K562 (cell line): ENCODE measurements around the gene ZGLP1. TPM values are rescaled to one million over a fixed set of nuclear protein-coding genes. Genes with fewer than 3 reads are reported as not detected.
A peak's percentile ranks its signal among the peaks of the same experiment; 100 is the strongest.

Source experiments
- ARNT ChIP-seq, 2 experiments: fragments of 450-650 bp; IDR thresholded peaks; 2 replicates each; pipeline ENCODE4 v1.6.1; 2016; ENCODE audit warnings: mild to moderate bottlenecking in 1 of 2
- BHLHE40 ChIP-seq: IDR thresholded peaks from 2 replicates; pipeline ENCODE4 v1.6.1; 2011; ENCODE audit warnings: low read length, improper control_type of control experiment
- CHD1 ChIP-seq: fragments of 200-600 bp; sonication (generic); IDR thresholded peaks from one replicate; pipeline ENCODE4 v1.6.1; 2012; ENCODE audit warnings: mild to moderate bottlenecking, moderate library complexity, low read length, inconsistent platforms
- ETV5 ChIP-seq: sonication (generic); formaldehyde crosslinking; IDR thresholded peaks from 2 replicates; pipeline ENCODE4 v1.4.0; 2020; ENCODE audit warnings: low read depth, mild to moderate bottlenecking, missing genetic modification reagents
- FOSL1 ChIP-seq: fragments of 200-800 bp; sonication (Bioruptor generic); conservative IDR thresholded peaks from 2 replicates; pipeline ENCODE4 v1.6.1; 2016; ENCODE audit warnings: missing genetic modification characterization, missing compliant biosample characterization
- KDM2B ChIP-seq: fragments of 250-450 bp; sonication (Bioruptor Pico); IDR thresholded peaks from 2 replicates; pipeline ENCODE4 v1.8.0; 2021; ENCODE audit warnings: mild to moderate bottlenecking, moderate library complexity
- MEIS2 ChIP-seq: fragments of 450-650 bp; IDR thresholded peaks from 2 replicates; pipeline ENCODE4 v1.6.1; 2014; ENCODE audit warnings: mild to moderate bottlenecking; ENCODE audit not compliant: partially characterized antibody
- RUNX1 ChIP-seq: sonication (generic); IDR thresholded peaks from 2 replicates; pipeline ENCODE4 v1.6.1; 2016; ENCODE audit warnings: antibody characterized with exemption, low read depth
- STAT5A ChIP-seq: IDR thresholded peaks from 2 replicates; pipeline ENCODE4 v1.6.1; 2012; ENCODE audit warnings: low read length, inconsistent platforms, borderline replicate concordance
- TCF3 ChIP-seq: sonication (generic); formaldehyde crosslinking; IDR thresholded peaks from 2 replicates; pipeline ENCODE4 v1.4.0; 2020; ENCODE audit warnings: mild to moderate bottlenecking, missing genetic modification reagents
- TRIM24 ChIP-seq, 2 experiments: fragments of 450-650 bp; IDR thresholded peaks; 2 replicates each; pipeline ENCODE4 v1.6.1; 2016
- ZFP30 ChIP-seq: fragments of 250-450 bp; sonication (Bioruptor Pico); IDR thresholded peaks from 2 replicates; pipeline ENCODE4 v1.8.0; 2022; ENCODE audit warnings: moderate library complexity, mild to moderate bottlenecking, inconsistent platforms, borderline replicate concordance
- ZNF140 ChIP-seq: fragments of 250-450 bp; sonication (Bioruptor Pico); IDR thresholded peaks from 2 replicates; pipeline ENCODE4 v1.8.0; 2021; ENCODE audit warnings: moderate library complexity, mild to moderate bottlenecking, inconsistent platforms
- ZNF644 ChIP-seq: fragments of 200-800 bp; sonication (Bioruptor generic); IDR thresholded peaks from 2 replicates; pipeline ENCODE4 v1.6.1; 2016; ENCODE audit warnings: low read depth, missing genetic modification characterization, missing compliant biosample characterization
- ZNF699 ChIP-seq: fragments of 250-450 bp; sonication (Bioruptor Pico); IDR thresholded peaks from 2 replicates; pipeline ENCODE4 v1.8.0; 2021; ENCODE audit warnings: mild to moderate bottlenecking, moderate library complexity; ENCODE audit not compliant: insufficient replicate concordance
- ZSCAN32 ChIP-seq: fragments of 450-650 bp; formaldehyde crosslinking; IDR thresholded peaks from 2 replicates; pipeline ENCODE4 v1.4.0; 2020; ENCODE audit warnings: mild to moderate bottlenecking, moderate library complexity
- polyA plus RNA-seq, 8 experiments: library from polyadenylated mRNA; depleted of rRNA in 4 of 8; stranded (reverse) in 5 of 8; unstranded in 3 of 8; fragments of >200 nt; fragmentation: Nextera tagmentation in 2 of 8; fragmentation: Illumina TruSeq in 1 of 8; extraction: Ambion mirVana in 2 of 8; extraction: Trizol in 1 of 8; gene quantifications; 2 replicates each; pipeline versions ENCODE4 v1.2.1 to v1.2.3, GENCODE V29; 2011 to 2014; ENCODE audit warnings: inconsistent platforms in 1 of 8, missing spikeins in 1 of 8
- total RNA-seq, 7 experiments: library from RNA; depleted of rRNA in 6 of 7; stranded (reverse); fragments of >200 nt in 6 of 7; fragmentation: Illumina TruSeq in 2 of 7; extraction: Trizol in 2 of 7; gene quantifications; 2 replicates each; pipeline versions ENCODE4 v1.2.1 to v1.2.3, GENCODE V29; 2011 to 2021; ENCODE audit warnings: low replicate concordance in 1 of 7
- TF ChIP-seq, protein P1 (sequence below): fragments of 250-450 bp; sonication (Bioruptor Pico); IDR thresholded peaks from 2 replicates; pipeline ENCODE4 v1.8.0; 2021; ENCODE audit warnings: borderline replicate concordance, mild to moderate bottlenecking, moderate library complexity; ENCODE audit not compliant: poor library complexity, severe bottlenecking
- TF ChIP-seq, protein P2 (sequence below): fragments of 450-650 bp; formaldehyde crosslinking; IDR thresholded peaks from 2 replicates; pipeline ENCODE4 v1.4.0; 2022; ENCODE audit warnings: mild to moderate bottlenecking, moderate library complexity
- TF ChIP-seq, protein P3 (sequence below), 2 experiments: fragments of 450-650 bp; IDR thresholded peaks; 2 replicates each; pipeline ENCODE4 v1.6.1; 2016; ENCODE audit warnings: mild to moderate bottlenecking in 2 of 2, borderline replicate concordance in 1 of 2, low read depth in 1 of 2, moderate library complexity in 1 of 2

The ZGLP1 gene
- total and polyA plus RNA-seq, 9 of the 15 experiments (the other 6 are each of a cell fraction or from before 2014, with no cell fraction given), result 0.24 to 4.5 (median 2.2) TPM

DNA sequence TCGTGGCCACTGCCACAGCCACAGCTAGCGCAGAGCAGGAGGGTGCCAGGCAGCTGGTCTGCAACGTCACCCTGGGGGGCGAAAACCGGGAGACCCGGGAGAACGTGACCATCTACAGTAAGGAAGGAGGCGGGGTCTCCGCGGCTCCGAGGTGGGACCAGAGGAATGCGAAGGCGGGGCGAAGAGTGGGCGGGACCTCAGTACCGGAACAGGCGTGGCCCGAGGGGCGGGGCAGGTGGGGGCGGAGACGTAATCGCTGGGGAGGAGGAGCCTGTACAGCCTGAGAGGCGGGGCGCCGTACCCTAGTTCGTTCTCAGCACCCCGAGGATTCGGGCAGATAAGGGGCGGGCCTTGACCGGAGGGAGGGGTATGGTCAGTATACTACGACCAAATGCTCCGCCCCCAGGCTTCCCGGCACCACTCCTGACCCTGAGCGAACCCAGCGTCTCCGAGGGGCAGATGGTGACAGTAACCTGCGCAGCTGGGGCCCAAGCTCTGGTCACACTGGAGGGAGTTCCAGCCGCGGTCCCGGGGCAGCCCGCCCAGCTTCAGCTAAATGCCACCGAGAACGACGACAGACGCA is 17.3 kb downstream of the ZGLP1 start (continued):
- TF ChIP-seq, protein P1, sequence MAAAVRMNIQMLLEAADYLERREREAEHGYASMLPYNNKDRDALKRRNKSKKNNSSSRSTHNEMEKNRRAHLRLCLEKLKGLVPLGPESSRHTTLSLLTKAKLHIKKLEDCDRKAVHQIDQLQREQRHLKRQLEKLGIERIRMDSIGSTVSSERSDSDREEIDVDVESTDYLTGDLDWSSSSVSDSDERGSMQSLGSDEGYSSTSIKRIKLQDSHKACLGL (CRISPR knock-in tag), result no peak
- TF ChIP-seq TRIM24 (IDR thresholded peaks at IDR 0.05) (no peak), ZFP30 (CRISPR knock-in tag) (no peak), KDM2B (CRISPR knock-in tag) (peak; percentile 34; the same call in 1 of the 2 replicates), BHLHE40 (peak; percentile 69; the same call in 1 of the 2 replicates), ETV5 (0 out of 2 replicates have a peak, but pooled peaks have one; percentile 34), MEIS2 (peak; percentile 8), ZSCAN32 (CRISPR knock-in tag) (no peak), ZNF699 (no peak), TCF3 (CRISPR knock-in tag) (peak; percentile 43), RUNX1 (no peak), CHD1 (no peak), FOSL1 (tag) (no peak), ZNF140 (CRISPR knock-in tag) (no peak), STAT5A (no peak), ARNT (IDR thresholded peaks at IDR 0.05) (no peak), ZNF644 (tag) (no peak)
- TF ChIP-seq, protein P2, sequence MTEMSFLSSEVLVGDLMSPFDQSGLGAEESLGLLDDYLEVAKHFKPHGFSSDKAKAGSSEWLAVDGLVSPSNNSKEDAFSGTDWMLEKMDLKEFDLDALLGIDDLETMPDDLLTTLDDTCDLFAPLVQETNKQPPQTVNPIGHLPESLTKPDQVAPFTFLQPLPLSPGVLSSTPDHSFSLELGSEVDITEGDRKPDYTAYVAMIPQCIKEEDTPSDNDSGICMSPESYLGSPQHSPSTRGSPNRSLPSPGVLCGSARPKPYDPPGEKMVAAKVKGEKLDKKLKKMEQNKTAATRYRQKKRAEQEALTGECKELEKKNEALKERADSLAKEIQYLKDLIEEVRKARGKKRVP (CRISPR knock-in tag), result no peak
- TF ChIP-seq, protein P3, sequence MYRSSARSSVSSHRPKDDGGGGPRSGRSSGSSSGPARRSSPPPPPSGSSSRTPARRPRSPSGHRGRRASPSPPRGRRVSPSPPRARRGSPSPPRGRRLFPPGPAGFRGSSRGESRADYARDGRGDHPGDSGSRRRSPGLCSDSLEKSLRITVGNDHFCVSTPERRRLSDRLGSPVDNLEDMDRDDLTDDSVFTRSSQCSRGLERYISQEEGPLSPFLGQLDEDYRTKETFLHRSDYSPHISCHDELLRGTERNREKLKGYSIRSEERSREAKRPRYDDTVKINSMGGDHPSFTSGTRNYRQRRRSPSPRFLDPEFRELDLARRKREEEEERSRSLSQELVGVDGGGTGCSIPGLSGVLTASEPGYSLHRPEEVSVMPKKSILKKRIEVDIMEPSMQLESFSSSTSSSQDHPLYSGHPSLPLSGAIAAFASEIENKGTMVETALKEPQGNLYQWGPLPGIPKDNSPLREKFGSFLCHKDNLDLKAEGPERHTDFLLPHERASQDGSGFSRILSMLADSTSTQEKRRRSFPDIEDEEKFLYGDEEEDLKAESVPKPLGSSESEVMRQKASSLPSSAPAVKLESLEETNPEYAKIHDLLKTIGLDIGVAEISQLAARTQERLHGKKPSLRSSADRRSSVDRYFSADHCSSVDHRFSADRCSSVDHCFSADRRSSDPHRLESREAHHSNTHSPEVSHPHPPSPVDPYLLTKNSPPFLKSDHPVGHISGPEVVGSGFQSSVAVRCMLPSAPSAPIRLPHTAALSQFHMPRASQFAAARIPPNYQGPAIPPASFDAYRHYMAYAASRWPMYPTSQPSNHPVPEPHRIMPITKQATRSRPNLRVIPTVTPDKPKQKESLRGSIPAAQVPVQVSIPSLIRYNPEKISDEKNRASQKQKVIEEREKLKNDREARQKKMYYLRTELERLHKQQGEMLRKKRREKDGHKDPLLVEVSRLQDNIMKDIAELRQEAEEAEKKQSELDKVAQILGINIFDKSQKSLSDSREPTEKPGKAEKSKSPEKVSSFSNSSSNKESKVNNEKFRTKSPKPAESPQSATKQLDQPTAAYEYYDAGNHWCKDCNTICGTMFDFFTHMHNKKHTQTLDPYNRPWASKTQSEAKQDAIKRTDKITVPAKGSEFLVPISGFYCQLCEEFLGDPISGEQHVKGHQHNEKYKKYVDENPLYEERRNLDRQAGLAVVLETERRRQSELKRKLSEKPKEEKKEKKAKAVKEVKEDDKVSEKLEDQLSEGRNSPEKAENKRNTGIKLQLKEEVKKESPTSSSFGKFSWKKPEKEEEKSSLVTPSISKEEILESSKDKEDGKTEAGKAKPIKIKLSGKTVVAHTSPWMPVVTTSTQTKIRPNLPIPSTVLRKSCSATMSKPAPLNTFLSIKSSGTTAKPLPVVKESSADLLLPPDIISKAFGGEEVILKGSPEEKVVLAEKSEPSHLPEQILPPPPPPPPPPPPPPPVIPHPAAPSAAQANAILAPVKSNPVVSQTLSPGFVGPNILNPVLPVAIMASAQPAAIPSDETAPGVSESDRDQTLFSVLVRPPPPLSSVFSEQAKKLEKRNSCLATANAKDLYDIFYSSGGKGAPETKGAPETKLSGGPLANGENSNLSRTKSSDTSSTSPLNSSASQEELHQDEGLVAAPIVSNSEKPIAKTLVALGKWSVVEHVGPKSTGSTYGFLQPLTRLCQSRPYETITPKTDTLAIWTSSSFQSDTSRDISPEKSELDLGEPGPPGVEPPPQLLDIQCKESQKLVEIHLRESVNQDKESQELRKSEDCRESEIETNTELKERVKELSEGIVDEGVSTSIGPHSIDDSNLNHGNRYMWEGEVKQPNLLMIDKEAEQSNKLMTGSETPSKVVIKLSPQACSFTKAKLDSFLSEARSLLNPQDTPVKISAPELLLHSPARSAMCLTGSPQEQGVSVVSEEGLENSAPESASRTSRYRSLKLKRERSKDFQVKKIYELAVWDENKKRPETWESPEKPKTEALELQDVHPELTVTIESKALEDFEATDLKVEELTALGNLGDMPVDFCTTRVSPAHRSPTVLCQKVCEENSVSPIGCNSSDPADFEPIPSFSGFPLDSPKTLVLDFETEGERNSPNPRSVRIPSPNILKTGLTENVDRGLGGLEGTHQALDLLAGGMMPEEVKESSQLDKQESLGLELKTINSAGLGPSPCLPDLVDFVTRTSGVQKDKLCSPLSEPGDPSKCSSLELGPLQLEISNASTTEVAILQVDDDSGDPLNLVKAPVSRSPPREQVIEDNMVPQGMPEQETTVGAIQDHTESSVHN (IDR thresholded peaks at IDR 0.05; ENCODE audit: borderline replicate concordance in 1 of 2, low read depth in 1 of 2), result no peak
